ENCODE data around the gene TEK.

TEK gene

GRCh38 chr9:27108981-27109541 lies at the start of gene TEK:
Gene TEK (plus strand): TSS chr9:27109225. CDS start chr9:27109591, 366 bp downstream.
- Histone ChIP-seq H3K27ac (ENCODE audit: low read length) (no peak within 1 kb of the TSS), H3K9me3 (ENCODE audit: control insufficient read depth in 2 of 2, low read length in 2 of 2) (no peaks in the 10 kb centered on the region), H3K36me3 (ENCODE audit: control insufficient read depth in 2 of 2, insufficient read depth in 2 of 2, low read length in 2 of 2) (no peaks in the 10 kb centered on the region), H3K4me1 (ENCODE audit: control insufficient read depth, insufficient read depth, low read length) (no peaks in the 10 kb centered on the region), H3K4me3 (ENCODE audit: low read length in 2 of 2) (peak within 1 kb of the TSS in 1 of 2 donors; percentile 30), H3K27me3 (ENCODE audit: control insufficient read depth in 1 of 2, insufficient read depth in 2 of 2, low read length in 2 of 2) (no peaks in the 10 kb centered on the region), H3K9ac (ENCODE audit: low read length in 2 of 2) (no peak within 1 kb of the TSS)

GRCh38 chr9:27059412-27059811 lies 49.6 kb upstream of the TEK start:
- H3K36me3 ChIP-seq (ENCODE audit: control insufficient read depth in 2 of 2, insufficient read depth in 2 of 2, low read length in 2 of 2) = peaks cover 0 to 2% of the 10 kb centered on the region in 2 donors
- no peaks in the 10 kb centered on the region for H3K9me3 ChIP-seq (ENCODE audit: control insufficient read depth in 2 of 2, low read length in 2 of 2)
- no peak overlapping the region for H3K4me3 ChIP-seq (ENCODE audit: low read length in 2 of 2)
- H3K27ac ChIP-seq (ENCODE audit: low read length) = no peak overlapping the region
- H3K4me1 ChIP-seq (ENCODE audit: control insufficient read depth, insufficient read depth, low read length) = no peaks in the 10 kb centered on the region
- no peak overlapping the region for H3K9ac ChIP-seq (ENCODE audit: low read length in 2 of 2)
- H3K27me3 ChIP-seq (ENCODE audit: control insufficient read depth in 1 of 2, insufficient read depth in 2 of 2, low read length in 2 of 2) = no peaks in the 10 kb centered on the region

- H3K4me1 ChIP-seq (ENCODE audit: control insufficient read depth, insufficient read depth, low read length) = no peaks in the 10 kb centered on the region
- H3K27ac ChIP-seq (ENCODE audit: low read length) = no peak overlapping the region
- peaks cover 0 to 2% of the 10 kb centered on the region in 2 donors for H3K36me3 ChIP-seq (ENCODE audit: control insufficient read depth in 2 of 2, insufficient read depth in 2 of 2, low read length in 2 of 2)
- no peak overlapping the region for H3K4me3 ChIP-seq (ENCODE audit: low read length in 2 of 2)
- no peaks in the 10 kb centered on the region for H3K9me3 ChIP-seq (ENCODE audit: control insufficient read depth in 2 of 2, low read length in 2 of 2)
- H3K27me3 ChIP-seq (ENCODE audit: control insufficient read depth in 1 of 2, insufficient read depth in 2 of 2, low read length in 2 of 2) = no peaks in the 10 kb centered on the region
- no peak overlapping the region for H3K9ac ChIP-seq (ENCODE audit: low read length in 2 of 2)
Observed at GRCh38 chr9:27059907-27060306, 49.1 kb upstream of the TEK start.

GRCh38 chr9:27065288-27065687 lies 43.7 kb upstream of the TEK start:
- Histone ChIP-seq H3K9me3 (ENCODE audit: control insufficient read depth in 2 of 2, low read length in 2 of 2) (no peaks in the 10 kb centered on the region), H3K4me3 (ENCODE audit: low read length in 2 of 2) (no peak overlapping the region), H3K27me3 (ENCODE audit: control insufficient read depth in 1 of 2, insufficient read depth in 2 of 2, low read length in 2 of 2) (no peaks in the 10 kb centered on the region), H3K4me1 (ENCODE audit: control insufficient read depth, insufficient read depth, low read length) (no peaks in the 10 kb centered on the region), H3K36me3 (ENCODE audit: control insufficient read depth in 2 of 2, insufficient read depth in 2 of 2, low read length in 2 of 2) (no peaks in the 10 kb centered on the region), H3K27ac (ENCODE audit: low read length) (no peak overlapping the region), H3K9ac (ENCODE audit: low read length in 2 of 2) (no peak overlapping the region)

GRCh38 chr9:27073841-27074728 lies 34.9 kb upstream of the TEK start:
- H3K27me3 ChIP-seq (ENCODE audit: control insufficient read depth in 1 of 2, insufficient read depth in 2 of 2, low read length in 2 of 2) = no peaks in the 10 kb centered on the region
- no peak overlapping the region for H3K27ac ChIP-seq (ENCODE audit: low read length)
- no peaks in the 10 kb centered on the region for H3K9me3 ChIP-seq (ENCODE audit: control insufficient read depth in 2 of 2, low read length in 2 of 2)
- H3K4me3 ChIP-seq (ENCODE audit: low read length in 2 of 2) = no peak overlapping the region
- no peaks in the 10 kb centered on the region for H3K4me1 ChIP-seq (ENCODE audit: control insufficient read depth, insufficient read depth, low read length)
- H3K9ac ChIP-seq (ENCODE audit: low read length in 2 of 2) = no peak overlapping the region
- H3K36me3 ChIP-seq (ENCODE audit: control insufficient read depth in 2 of 2, insufficient read depth in 2 of 2, low read length in 2 of 2) = peaks cover 0 to 3% of the 10 kb centered on the region in 2 donors

- no peak overlapping the region for H3K9ac ChIP-seq (ENCODE audit: low read length in 2 of 2)
- H3K27ac ChIP-seq (ENCODE audit: low read length) = no peak overlapping the region
- peaks cover 0 to 3% of the 10 kb centered on the region in 2 donors for H3K36me3 ChIP-seq (ENCODE audit: control insufficient read depth in 2 of 2, insufficient read depth in 2 of 2, low read length in 2 of 2)
Observed at GRCh38 chr9:27078685-27079084, 30.3 kb upstream of the TEK start.

GRCh38 chr9:27085456-27085855 lies 23.6 kb upstream of the TEK start:
- H3K36me3 ChIP-seq (ENCODE audit: control insufficient read depth in 2 of 2, insufficient read depth in 2 of 2, low read length in 2 of 2) = no peaks in the 10 kb centered on the region
- H3K27ac ChIP-seq (ENCODE audit: low read length) = no peak overlapping the region
- H3K27me3 ChIP-seq (ENCODE audit: control insufficient read depth in 1 of 2, insufficient read depth in 2 of 2, low read length in 2 of 2) = no peaks in the 10 kb centered on the region
- no peak overlapping the region for H3K9ac ChIP-seq (ENCODE audit: low read length in 2 of 2)
- no peaks in the 10 kb centered on the region for H3K9me3 ChIP-seq (ENCODE audit: control insufficient read depth in 2 of 2, low read length in 2 of 2)
- H3K4me1 ChIP-seq (ENCODE audit: control insufficient read depth, insufficient read depth, low read length) = peaks cover 2% of the 10 kb centered on the region
- H3K4me3 ChIP-seq (ENCODE audit: low read length in 2 of 2) = no peak overlapping the region

More at GRCh38 chr9:27078685-27079084, 30.3 kb upstream of the TEK start:
- H3K4me1 ChIP-seq (ENCODE audit: control insufficient read depth, insufficient read depth, low read length) = no peaks in the 10 kb centered on the region
- H3K4me3 ChIP-seq (ENCODE audit: low read length in 2 of 2) = no peak overlapping the region
- H3K27me3 ChIP-seq (ENCODE audit: control insufficient read depth in 1 of 2, insufficient read depth in 2 of 2, low read length in 2 of 2) = no peaks in the 10 kb centered on the region
- no peaks in the 10 kb centered on the region for H3K9me3 ChIP-seq (ENCODE audit: control insufficient read depth in 2 of 2, low read length in 2 of 2)

- no peaks in the 10 kb centered on the region for H3K9me3 ChIP-seq (ENCODE audit: control insufficient read depth in 2 of 2, low read length in 2 of 2)
- H3K27me3 ChIP-seq (ENCODE audit: control insufficient read depth in 1 of 2, insufficient read depth in 2 of 2, low read length in 2 of 2) = no peaks in the 10 kb centered on the region
- peak overlapping the region in 1 of 2 donors; percentile 9 for H3K4me3 ChIP-seq (ENCODE audit: low read length in 2 of 2)
- peaks cover 2% of the 10 kb centered on the region for H3K4me1 ChIP-seq (ENCODE audit: control insufficient read depth, insufficient read depth, low read length)
- H3K9ac ChIP-seq (ENCODE audit: low read length in 2 of 2) = no peak overlapping the region
- no peaks in the 10 kb centered on the region for H3K36me3 ChIP-seq (ENCODE audit: control insufficient read depth in 2 of 2, insufficient read depth in 2 of 2, low read length in 2 of 2)
- H3K27ac ChIP-seq (ENCODE audit: low read length) = peak overlapping the region; percentile 53
Observed at GRCh38 chr9:27086818-27087680, 22.0 kb upstream of the TEK start.

- H3K4me1 ChIP-seq (ENCODE audit: control insufficient read depth, insufficient read depth, low read length) = peaks cover 2% of the 10 kb centered on the region
- no peak overlapping the region for H3K4me3 ChIP-seq (ENCODE audit: low read length in 2 of 2)
- H3K27ac ChIP-seq (ENCODE audit: low read length) = no peak overlapping the region
- no peaks in the 10 kb centered on the region for H3K36me3 ChIP-seq (ENCODE audit: control insufficient read depth in 2 of 2, insufficient read depth in 2 of 2, low read length in 2 of 2)
- no peaks in the 10 kb centered on the region for H3K9me3 ChIP-seq (ENCODE audit: control insufficient read depth in 2 of 2, low read length in 2 of 2)
- no peak overlapping the region for H3K9ac ChIP-seq (ENCODE audit: low read length in 2 of 2)
- H3K27me3 ChIP-seq (ENCODE audit: control insufficient read depth in 1 of 2, insufficient read depth in 2 of 2, low read length in 2 of 2) = no peaks in the 10 kb centered on the region
Observed at GRCh38 chr9:27088981-27089380, 20.0 kb upstream of the TEK start.

- H3K4me3 ChIP-seq (ENCODE audit: low read length in 2 of 2) = no peak overlapping the region
- no peaks in the 10 kb centered on the region for H3K9me3 ChIP-seq (ENCODE audit: control insufficient read depth in 2 of 2, low read length in 2 of 2)
- H3K27me3 ChIP-seq (ENCODE audit: control insufficient read depth in 1 of 2, insufficient read depth in 2 of 2, low read length in 2 of 2) = no peaks in the 10 kb centered on the region
- H3K36me3 ChIP-seq (ENCODE audit: control insufficient read depth in 2 of 2, insufficient read depth in 2 of 2, low read length in 2 of 2) = no peaks in the 10 kb centered on the region
- H3K9ac ChIP-seq (ENCODE audit: low read length in 2 of 2) = no peak overlapping the region
- peaks cover 2% of the 10 kb centered on the region for H3K4me1 ChIP-seq (ENCODE audit: control insufficient read depth, insufficient read depth, low read length)
- H3K27ac ChIP-seq (ENCODE audit: low read length) = no peak overlapping the region
Observed at GRCh38 chr9:27089706-27090105, 19.3 kb upstream of the TEK start.
